GM12891 (cell line): ENCODE measurements around the gene PIK3R5.

Experiments
- DNase-seq: peaks from one replicate; pipeline ENCODE4 v3.0.0; 2011; ENCODE audit warnings: low spot score; ENCODE audit not compliant: insufficient read length
- FAIRE-seq: peaks from 2 replicates; lab custom pipeline; 2011; peaks lifted over from hg19 to GRCh38; lab: Jason Lieb, UNC
- PAX5 ChIP-seq: IDR thresholded peaks from 2 replicates; pipeline ENCODE4 v1.6.1; 2011; ENCODE audit warnings: low read length, moderate library complexity, mild to moderate bottlenecking; ENCODE audit not compliant: insufficient read depth, severe bottlenecking
- POLR2A ChIP-seq: IDR thresholded peaks from 2 replicates; pipeline ENCODE4 v1.6.1; 2011; ENCODE audit warnings: low read depth, low read length, control low read depth
- POLR2AphosphoS5 ChIP-seq: IDR thresholded peaks from 2 replicates; pipeline ENCODE4 v1.6.1; 2011; ENCODE audit warnings: low read depth, low read length, control low read depth
- POU2F2 ChIP-seq: IDR thresholded peaks from 2 replicates; pipeline ENCODE4 v1.6.1; 2011; ENCODE audit warnings: low read depth, mild to moderate bottlenecking, control low read depth, low read length, moderate library complexity
- SPI1 ChIP-seq: IDR thresholded peaks from 2 replicates; pipeline ENCODE4 v1.6.1; 2011; ENCODE audit warnings: low read depth, low read length, control low read depth
- TAF1 ChIP-seq: IDR thresholded peaks from 2 replicates; pipeline ENCODE4 v1.6.1; 2011; ENCODE audit warnings: low read depth, low read length, control low read depth

Gene PIK3R5

GRCh38 chr17:8831234-8831849 lies 134.2 kb downstream of the PIK3R5 start:
- no peak for DNase-seq
- FAIRE-seq = peak; percentile 9
- TF ChIP-seq POU2F2 (no peak), PAX5 (no peak), TAF1 (no peak), SPI1 (no peak), POLR2AphosphoS5 (no peak; the same call in none of the 2 replicates), POLR2A (peak; percentile 31; the same call in 1 of the 2 replicates)

GRCh38 chr17:8830141-8830540 lies 135.4 kb downstream of the PIK3R5 start:
- FAIRE-seq = no peak
- no peak for TF ChIP-seq PAX5
- no peak for TF ChIP-seq SPI1
- TF ChIP-seq POLR2AphosphoS5 = no peak
- no peak for TF ChIP-seq POU2F2
- TF ChIP-seq TAF1 = no peak
- TF ChIP-seq POLR2A = no peak
- DNase-seq = no peak

GRCh38 chr17:8829036-8829941 lies 136.2 kb downstream of the PIK3R5 start:
- peak; percentile 92 for TF ChIP-seq POLR2AphosphoS5
- no peak for TF ChIP-seq SPI1
- TF ChIP-seq POLR2A = peak; percentile 94
- TF ChIP-seq POU2F2 = peak; percentile 8
- TF ChIP-seq PAX5 = no peak
- FAIRE-seq = peak; percentile 85
- no peak for DNase-seq
